HG02970 (cell line): Measurements from ENCODE around the gene ZNF646.

Experiments
- ATAC-seq: cut with Tn5 transposase; IDR thresholded peaks from one replicate; pipeline ENCODE4 v1.9.1; 2021; ENCODE audit warnings: mild to moderate bottlenecking, moderate library complexity, moderate number of reproducible peaks; ENCODE audit not compliant: unreplicated experiment, low FRiP score

Gene ZNF646

GRCh38 chr16:31128711-31129567 lies 54.7 kb downstream of the ZNF646 start:
- ATAC-seq, result no peak

GRCh38 chr16:31129568-31130335 lies 55.5 kb downstream of the ZNF646 start:
- no peak for ATAC-seq

- ATAC-seq, result no peak
Measured at GRCh38 chr16:31130336-31130891, 56.2 kb downstream of the ZNF646 start.

- no peak for ATAC-seq
Measured at GRCh38 chr16:31130899-31131298, 56.7 kb downstream of the ZNF646 start.

GRCh38 chr16:31131416-31131815 lies 57.2 kb downstream of the ZNF646 start:
- ATAC-seq, result no peak

GRCh38 chr16:31131841-31132271 lies 57.6 kb downstream of the ZNF646 start:
- no peak for ATAC-seq

- no peak for ATAC-seq
Measured at GRCh38 chr16:31132303-31132979, 58.2 kb downstream of the ZNF646 start.

- no peak for ATAC-seq
Measured at GRCh38 chr16:31133046-31133501, 58.9 kb downstream of the ZNF646 start.
